ENCODE data around the gene MBD3L1.

GRCh38 chr19:8835877-8836276 is 3.7 kb downstream of the MBD3L1 start:
- TF ChIP-seq CTCF (IDR thresholded peaks at IDR 0.05) (no peak), POLR2A (IDR thresholded peaks at IDR 0.05) (no peak)
